Stimulated activated CD4-positive, alpha-beta T cell treated with anti-CD3 and anti-CD28 coated beads, TNF-alpha, amount 100 ng/mL, for 4 hours (primary cell): ENCODE measurements around the gene PRSS57.
"Not testable (repeated sequence)": the region's sequence is repeated elsewhere in the genome, so short reads cannot be mapped to it uniquely, and the experiment has no call there.

Experiments
- DNase-seq, 3 experiments: peaks; one replicate each; pipeline ENCODE4 v3.0.0-alpha.2; 2020; ENCODE audit warnings: low read depth in 3 of 3

PRSS57 gene

DNA sequence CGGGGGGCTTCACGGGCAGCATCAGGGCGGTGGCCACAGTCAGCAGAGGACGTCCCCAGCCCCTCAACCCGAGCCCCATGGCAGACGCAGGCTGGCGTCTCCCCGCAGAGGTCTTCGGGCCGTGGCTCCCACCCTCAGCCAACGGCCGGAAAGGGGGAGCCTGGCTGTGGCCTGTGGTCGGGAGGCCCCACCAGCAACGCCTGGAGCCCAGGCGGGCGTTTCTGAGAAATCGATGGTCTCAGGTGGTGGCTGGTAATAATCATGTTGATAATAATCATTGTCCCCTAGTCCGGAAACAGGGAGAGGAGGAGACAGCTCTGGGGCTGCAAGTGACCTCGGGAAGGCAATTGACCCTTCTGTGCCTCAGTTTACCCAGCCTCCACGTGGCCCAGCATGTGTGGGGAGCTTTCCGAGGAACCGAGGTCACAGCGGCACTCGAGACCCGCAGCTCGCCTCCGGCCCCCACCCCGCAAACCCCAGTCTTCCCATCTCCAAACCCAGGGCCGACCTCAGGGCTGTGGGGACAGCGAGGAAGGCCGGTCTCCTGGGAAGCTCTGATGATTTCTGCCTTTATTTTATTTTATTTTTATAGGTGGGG lies at the start of gene PRSS57:
Gene PRSS57, minus strand, starts transcription at position 101 of the 598 bp plus-strand sequence. Its CDS starts 22 bp downstream, at position 79.
- no peak for DNase-seq

DNA sequence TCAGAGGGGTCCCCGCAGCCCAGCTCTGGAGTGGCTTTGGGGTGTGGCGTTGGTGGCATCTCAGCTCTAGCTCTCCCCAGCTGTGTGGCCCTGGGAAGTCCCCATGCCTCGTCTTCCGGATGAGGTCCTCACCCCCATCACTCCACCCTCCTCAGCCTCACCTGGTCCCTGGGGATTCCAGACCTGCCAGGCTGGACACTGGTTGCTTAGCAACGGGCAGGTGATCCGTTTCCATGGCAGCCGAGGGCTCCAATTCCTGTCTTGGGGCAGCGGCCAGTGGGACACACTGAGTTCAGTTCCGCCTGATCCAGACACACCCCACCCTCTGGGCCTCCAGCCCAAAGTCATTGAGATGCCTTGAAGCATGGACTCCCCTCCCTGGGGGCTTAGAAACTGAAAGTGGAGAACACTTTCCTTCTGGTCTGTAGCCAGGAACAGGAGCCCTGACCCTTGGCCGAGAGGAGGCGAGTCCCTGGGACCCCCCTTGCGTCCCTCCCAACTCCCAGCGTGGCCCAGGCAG lies 48.0 kb upstream of the PRSS57 start:
- no peak for DNase-seq

DNA sequence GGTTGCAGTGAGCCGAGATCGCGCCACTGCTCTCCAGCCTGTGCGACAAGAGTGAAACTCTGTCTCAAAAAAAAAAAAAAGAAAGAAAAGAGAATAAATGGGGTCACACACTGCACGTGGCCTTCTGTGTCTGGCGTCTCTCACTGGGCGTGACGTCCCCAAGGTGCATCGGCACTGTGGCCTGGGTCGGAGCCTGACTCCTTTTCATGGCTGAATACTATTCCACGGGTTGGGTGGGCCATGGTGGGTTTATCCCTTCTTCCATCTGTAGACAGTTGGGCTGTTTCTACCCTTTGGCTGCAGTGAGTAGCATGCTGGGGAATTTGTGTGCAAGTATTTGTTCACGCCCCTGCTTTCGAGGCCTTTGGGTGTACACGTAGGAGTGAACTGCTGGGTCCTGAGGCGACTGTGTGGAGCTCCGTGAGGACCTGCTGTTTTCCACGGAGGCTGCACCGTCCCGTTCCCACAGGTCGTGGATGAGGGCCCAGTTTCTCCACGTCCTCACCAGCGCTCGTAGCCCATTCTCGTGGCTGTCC lies 47.4 kb upstream of the PRSS57 start:
- no peak for DNase-seq

DNA sequence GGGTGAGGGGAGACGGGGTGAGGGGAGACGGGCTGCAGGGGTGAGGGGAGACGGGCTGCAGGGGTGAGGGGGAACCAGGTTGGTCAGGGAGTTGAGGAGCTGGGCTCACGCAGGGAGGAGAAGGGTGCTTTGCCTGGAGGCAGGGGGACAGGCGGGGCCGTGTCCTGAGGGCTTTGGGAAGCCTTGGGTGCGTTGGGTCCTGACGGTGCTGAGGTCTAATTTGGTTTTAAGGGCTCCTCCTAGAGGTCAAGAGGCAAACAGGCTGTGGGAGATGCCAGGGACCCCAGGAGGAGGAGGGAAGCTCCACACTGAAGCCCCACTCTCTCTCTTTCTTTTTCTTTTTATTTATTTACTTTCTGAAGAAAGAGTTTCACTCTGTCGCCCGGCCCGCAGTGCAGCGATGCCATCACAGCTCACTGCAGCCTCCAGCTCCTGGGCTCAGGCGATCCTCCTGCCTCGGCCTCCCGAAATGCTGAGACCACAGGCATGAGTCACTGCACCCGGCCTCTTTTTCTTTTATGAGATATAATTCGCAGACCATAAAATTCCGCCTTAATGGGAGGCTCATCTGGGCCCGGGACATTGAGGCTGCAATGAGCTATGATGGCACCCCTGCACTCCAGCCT lies 46.4 kb upstream of the PRSS57 start:
- no peak for DNase-seq

DNA sequence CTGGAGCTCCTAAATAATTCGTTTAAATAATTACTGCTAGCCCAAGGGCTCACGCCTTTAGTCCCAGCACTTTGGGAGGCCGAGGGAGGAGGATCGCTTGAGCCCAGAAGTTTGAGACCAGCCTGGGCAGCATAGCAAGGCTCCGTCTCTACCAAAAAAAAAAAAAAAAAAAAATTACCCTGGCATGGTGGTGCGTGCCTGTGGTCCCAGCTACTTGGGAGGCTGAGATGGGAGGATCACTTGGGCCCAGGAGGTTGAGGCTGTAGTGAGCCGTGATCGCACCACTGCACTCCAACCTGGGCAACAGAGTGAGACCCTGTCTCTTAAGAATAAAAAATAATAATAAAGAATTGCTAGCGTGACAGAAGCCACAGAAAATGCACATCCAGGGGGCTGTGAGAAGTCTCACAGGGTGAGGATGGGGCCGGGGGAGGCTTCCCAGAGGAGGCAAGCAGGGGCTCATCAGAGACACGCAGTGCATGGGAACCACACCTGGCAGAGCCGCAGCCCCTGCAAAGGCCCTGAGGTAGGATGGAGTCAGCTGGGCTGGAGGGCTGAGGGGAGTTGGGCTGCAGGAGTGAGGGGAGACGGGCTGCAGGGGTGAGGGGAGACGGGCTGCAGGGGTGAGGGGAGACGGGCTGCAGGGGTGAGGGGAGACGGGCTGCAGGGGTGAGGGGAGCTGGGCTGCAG lies 45.7 kb upstream of the PRSS57 start:
- DNase-seq: not testable (repeated sequence)

DNA sequence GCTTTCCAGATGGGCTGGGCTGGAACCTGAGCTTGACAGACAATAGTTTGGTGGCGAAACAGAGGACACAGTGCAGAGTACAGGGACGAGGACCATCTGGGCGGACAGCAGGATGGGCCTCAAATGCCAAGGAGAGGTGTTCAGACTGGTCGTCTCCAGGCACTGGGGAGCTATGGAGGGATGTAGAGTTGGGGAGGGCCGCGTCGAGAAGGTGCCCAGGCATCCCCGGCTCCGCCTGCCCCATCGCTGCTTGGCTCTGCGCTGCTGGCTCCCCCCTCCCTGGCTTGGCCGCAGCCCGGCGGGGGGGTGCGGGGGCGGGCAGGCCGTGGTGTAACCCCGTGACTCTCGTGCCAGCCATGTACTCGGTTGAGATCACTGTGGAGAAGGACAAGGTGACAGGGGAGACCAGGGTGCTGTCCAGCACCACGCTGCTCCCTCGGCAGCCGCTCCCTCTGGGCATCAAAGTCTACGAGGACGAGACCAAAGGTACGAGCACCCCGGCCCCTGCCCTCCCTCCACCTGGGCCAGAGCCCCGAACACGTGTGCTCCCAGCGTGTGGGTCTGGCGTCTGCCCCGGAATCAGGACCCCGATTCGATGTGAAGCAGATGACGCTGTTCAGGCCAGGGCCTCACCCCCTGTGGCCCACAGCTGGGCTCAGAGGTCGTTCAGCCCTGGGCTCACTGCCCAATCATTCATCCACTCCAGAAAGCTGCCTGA lies 44.9 kb upstream of the PRSS57 start:
- no peak for DNase-seq

DNA sequence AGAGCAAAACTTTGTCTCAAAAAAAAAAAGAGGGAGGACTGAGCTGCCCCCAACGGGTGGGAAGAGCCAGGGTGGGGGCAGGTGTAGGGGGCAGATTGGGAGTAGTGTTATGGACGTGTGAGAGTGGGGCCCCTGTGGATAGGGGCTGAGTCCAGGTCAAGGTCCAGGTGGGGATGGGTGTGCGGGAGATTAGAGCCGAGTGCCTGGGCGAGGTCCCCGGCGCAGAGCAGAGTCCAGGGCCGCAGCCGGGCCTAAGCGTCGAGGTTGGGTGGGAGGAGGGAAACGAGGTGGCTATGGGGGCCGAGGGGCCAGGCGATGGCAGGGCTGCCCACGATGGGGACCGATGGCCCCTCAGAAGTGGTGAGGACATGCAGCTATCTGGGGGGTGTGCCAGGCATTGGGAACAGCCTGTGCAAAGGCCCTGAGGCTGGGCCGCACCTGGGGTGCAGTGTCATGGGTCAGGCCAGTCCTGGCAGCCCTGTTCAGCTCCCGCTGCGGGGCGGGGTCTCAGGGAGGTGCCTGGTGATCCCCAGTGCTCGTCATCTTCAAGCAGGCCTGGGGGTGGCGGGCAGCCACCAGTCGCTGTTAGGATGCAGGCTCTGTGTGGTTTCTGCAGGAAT lies 43.4 kb upstream of the PRSS57 start:
- no peak for DNase-seq

DNA sequence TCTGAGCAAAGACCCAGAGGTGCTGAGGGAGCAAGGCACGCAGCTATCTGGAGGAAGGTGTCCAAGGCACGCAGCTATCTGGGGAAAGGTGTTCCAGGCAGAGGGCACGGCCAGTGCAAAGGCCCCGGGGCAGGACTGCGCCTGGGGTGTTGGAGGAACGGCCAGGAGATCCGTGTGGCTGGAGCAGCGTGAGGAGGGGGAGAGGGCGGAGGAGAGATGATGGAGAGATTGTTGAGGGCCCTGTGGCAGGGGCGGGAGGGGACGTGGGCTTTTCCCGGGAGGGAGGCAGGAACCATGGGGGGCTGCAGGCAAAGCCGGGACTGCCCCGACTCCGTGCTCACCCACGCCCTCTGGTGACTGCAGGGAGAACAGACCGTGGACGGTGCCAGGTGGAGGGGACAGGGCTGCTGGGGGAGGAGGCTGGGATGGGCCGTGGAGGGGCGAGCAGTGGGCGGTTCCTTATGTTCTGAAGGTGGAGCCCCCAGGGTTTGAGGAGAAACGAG lies 42.4 kb upstream of the PRSS57 start:
- DNase-seq: peak; percentile 21 to 39 (median 26)

DNA sequence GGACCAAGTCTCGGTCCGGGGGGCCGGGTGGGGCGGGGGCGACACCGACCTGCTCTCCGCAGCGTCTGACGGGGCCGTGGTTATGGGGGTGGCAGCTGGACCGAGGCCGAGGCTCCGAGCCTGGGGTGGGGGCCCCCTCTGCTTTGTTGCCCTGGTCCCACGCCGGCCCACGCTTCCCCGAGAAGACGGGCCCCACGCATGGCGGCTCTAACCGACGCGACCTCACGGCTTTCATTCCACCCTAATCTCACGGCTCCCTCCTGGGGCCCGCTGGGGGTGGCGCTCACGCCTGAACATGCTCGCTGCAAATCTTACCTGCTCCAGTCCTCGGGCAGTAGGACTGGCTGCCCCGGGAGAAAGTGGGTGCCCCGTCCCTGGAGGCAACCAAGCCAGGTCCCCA lies 40.9 kb upstream of the PRSS57 start:
- no peak for DNase-seq

DNA sequence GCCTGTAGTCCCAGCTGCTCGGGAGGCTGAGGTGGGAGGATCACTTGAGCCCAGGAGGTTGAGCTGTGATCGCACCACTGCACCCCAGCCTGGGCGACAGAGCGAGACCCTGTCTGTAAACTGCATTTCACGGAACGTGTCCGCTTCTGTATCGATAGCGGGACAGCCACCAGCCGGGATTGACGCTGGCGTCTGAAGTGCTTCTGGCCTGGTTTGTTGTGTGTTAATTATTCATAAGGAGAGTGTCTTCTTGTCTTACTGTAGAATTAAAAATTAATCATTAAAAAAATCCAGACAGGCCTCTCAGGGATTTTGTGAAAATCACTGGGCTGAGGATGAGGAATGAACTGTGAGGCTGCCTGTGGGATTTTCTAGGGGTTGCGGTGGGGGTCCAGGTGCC lies 39.5 kb upstream of the PRSS57 start:
- DNase-seq: no peak

DNA sequence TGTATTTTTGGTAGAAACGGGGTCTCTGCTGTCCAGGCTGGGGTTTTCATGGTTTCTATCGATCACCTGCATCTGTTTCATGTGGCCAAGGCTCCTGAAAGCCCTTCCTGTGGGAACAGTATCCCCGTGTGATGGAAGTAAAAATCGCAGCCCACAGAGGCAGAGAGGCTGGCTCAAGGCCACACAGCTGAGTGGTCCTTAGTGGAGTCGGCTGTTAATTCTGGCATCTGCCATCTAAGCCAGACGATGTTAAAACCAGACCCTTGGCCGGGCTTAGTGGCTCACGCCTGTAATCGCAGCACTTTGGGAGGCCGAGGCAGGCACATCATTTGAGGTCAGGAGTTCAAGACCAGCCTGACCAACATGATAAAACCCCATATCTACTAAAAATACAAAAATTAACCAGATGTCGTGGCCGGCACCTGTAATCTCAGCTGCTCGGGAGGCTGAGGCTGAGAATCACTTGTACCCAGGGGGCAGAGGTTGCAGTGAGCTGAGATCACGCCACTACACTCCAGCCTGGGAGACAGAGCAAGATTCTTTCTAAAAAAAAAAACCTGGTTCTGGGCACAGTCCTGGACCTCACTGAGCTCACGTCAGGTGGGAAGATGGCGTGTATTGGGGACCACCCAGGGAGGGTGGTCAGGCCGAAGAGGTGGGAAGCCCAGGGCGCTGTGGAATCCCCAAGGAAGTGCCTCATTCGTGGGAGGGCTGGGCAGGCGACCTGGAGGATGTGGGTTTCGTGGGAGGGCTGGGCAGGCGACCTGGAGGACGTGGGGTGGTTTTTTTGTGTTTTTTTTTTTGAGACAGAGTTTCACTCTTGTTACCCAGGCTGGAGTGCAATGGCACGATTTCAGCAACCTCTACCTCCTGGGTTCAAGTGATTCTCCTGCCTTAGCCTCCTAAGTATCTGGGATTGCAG lies 37.2 kb upstream of the PRSS57 start:
- no peak for DNase-seq

DNA sequence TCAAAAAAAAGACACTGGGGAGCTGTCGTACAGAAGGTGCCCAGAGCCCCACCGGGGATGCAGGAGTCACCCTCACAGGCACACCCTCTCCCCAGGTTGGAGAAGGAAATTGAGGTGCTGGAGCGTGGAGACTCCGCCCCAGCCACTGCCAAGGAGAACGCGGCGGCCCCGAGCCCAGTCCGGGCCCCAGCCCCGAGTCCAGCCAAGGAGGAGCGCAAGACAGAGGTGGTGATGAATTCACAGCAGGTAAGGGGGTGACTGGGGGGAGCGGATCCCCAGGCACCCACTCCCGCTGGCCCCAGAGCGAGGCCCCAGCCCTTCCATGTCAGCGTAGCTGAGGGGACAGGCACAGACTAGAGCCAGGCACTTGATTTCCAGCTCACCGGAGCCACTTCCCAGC lies 35.7 kb upstream of the PRSS57 start:
- DNase-seq: no peak

DNA sequence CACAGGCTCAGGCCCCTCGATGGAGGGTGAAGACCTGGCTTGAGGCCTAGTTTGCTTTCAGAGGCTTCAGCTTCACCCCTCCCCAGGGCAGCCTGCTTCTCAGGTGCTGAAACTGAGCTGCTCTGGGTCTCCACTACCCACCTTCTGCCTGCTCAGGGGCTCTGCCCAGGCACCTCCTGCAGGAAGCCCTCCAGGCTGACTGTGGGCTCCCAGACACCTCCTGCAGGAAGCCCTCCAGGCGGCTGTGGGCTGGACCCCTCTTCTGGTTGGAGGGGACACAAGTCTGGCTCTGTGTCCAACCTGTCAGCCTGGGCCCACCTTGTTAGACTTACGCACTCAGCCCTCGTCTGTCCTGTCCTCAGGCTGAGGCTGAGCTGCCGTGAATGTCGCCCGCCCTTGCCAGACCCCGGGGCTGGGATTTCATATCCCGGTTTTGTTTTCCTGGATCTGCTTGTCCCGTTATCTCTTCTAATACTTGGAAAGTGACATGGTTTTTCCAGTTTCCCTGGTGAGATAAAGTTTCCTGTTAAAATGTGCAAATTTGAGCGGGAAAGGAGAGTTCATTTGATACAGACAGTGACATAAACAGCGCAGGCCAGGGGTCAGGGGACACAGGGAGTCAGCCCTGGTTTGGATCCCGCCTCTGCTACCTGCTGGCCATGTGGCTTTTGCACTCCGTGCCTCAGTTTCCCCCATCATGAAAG lies 34.9 kb upstream of the PRSS57 start:
- DNase-seq: no peak

DNA sequence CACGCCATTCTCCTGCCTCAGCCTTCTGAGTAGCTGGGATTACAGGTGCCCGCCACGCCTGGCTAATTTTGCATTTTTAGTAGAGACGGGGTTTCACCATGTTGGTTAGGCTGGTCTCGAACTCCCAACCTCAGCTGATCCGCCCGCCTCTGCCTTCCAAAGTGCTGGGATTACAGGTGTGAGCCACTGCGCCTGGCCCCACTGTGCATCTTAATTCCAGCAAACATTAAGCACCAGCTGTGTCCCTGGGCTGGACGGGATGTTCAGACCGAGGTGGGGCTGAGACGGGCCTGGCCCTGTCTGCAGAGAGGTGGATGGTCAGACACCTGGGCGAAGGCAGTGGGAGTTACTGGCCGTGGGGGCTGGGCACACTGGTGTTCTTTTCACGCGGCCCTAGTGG lies 34.3 kb upstream of the PRSS57 start:
- not testable (repeated sequence) for DNase-seq

DNA sequence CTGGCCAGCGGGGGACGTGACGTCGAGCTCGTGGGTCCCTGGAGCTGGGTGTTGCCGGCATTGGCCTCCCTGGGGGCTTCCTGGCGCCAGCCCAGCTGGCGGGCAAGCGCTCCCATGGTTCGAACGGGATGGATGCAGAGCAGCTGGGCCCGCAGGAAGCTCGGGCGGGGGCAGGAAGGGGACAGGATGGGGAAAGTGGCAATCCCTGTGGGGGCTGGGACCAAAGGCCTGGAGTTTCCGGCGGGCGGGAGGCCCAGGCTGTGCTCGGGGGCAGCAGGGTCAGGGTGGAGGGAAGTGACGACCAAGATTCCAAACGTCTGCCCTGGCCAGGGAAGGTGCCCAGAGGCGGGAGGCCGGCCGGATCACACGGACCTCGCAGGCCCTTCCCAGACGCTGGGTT lies 32.8 kb upstream of the PRSS57 start:
- DNase-seq: no peak

DNA sequence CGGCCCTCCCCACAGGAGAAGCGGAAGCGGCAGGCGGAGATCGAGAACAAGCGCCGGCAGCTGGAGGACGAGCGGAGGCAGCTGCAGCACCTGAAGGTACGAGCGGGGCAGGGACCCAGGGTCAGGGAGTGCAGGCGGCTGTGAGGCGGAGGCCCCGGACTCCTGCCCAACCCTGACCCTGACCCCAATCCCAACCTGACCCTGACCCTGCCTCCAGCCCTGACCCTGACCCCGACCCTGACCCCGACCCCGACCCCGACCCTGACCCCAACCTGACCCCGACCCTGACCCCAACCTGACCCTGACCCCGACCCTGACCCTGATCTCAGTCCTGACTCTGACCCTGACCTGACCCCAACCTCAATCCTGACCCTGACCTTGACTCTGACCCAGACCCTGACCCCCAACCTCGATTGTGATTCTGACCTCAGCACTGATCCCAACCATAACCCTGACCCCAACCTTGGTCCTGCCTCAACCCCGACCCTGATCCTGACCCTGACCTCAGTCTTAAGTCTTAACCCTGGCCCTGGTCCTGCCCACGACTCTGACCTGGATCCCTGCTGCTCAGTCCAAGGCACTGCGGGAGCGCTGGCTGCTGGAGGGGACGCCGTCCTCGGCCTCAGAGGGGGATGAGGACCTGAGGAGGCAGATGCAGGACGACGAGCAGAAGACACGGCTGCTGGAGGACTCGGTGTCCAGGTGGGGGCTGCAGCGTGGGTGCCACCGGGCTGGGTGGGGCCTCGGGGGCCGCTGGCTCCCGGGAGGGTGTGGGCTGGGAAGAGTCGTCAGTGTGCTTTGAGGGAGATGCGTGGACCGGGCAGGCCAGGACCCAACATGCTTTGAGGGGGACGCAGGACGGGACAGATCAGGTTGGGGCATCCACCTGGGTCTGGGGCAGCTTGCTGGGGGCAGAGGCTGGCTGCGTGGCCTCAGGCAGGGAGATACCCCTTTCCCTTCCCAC lies 32.0 kb upstream of the PRSS57 start:
- DNase-seq: no peak

DNA sequence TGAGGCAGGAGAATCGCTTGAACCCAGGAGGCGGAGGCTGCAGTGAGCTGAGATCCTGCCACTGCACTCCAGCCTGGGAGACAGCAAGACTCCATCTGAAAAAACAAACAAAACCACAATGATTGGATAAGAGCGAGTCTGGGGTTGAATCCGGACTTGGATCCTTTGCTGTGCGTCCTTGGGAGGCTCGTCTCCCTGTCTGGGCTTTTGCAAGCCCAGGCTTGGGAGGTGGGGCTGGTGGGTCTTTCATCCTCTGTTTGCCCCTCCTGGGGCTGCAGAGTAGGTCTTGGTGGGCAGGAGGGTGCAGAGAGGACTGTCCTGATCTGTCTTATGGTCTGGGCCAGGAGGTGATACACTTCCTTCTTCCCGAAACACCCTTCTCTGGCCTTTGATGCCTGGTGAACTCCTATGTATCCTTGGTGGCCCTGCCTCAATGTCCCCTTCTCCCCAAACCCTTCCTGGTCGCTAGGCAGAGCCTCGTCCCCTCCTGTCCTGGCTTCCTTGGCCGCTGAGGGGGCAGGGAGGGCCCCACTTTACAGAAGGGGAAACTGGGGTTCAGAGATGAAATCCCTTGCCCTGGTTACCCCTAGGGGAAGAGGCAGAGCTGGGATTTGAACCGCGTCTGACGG lies 30.3 kb upstream of the PRSS57 start:
- DNase-seq: no peak

DNA sequence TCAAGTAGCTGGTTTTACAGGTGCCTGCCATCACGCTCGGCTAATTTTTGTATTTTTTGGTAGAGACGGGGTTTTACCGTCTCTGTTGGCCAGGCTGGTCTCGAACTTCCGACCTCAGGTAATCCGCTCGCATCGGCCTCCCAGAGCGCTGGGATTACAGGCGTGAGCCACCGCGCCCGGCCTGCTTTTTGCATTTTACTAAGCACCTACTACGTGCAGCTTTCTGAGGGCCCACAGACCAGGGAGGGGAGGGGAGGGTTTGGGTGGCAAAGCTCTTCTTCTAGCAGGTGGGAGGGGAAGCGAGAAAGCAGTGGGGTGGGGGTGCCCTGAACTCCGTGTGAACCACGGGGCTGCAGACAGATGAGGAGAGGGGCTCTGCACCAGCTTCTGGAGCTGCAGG lies 28.5 kb upstream of the PRSS57 start:
- DNase-seq: no peak
